Ovary (tissue), 9 donors: ENCODE results near the gene ABCB1. TPM values are rescaled to one million over a fixed set of nuclear protein-coding genes. Genes with fewer than 3 reads are reported as not detected.

Experiments used
- DNase-seq, 5 donors: peaks; one replicate each; pipeline ENCODE4 v3.0.0-alpha.2; 2019 to 2020
- H3K27ac ChIP-seq, 2 donors: fragments of 200-600 bp; one replicate each; pipeline versions ENCODE4 v1.5.1 to v1.8.0; 2019 to 2022
- H3K27me3 ChIP-seq: fragments of 200-600 bp; one replicate; pipeline ENCODE4 v1.8.0; 2022
- H3K36me3 ChIP-seq: fragments of 200-600 bp; sonication (generic); one replicate; pipeline ENCODE4 v1.5.1; 2019
- H3K4me1 ChIP-seq: one replicate; pipeline ENCODE4 v1.8.1; 2013; ENCODE audit warnings: mild to moderate bottlenecking, moderate library complexity; ENCODE audit not compliant: insufficient read depth
- H3K4me3 ChIP-seq: fragments of 200-600 bp; sonication (generic); one replicate; pipeline ENCODE4 v1.5.1; 2017
- H3K9me3 ChIP-seq, 2 donors: fragments of 200-600 bp in 1 of 2; sonication (generic) in 1 of 2; one replicate each; pipeline versions ENCODE4 v1.5.1 to v1.8.1; 2013 to 2019; ENCODE audit warnings: mild to moderate bottlenecking in 1 of 2, moderate library complexity in 1 of 2
- EP300 ChIP-seq: sonication (generic); formaldehyde crosslinking; IDR thresholded peaks from one replicate; pipeline ENCODE4 v1.6.1; 2017; ENCODE audit warnings: antibody characterized with exemption
- POLR2A ChIP-seq: fragments of 450-650 bp; IDR thresholded peaks from one replicate; pipeline ENCODE4 v1.6.1; 2017; ENCODE audit warnings: antibody characterized with exemption, mild to moderate bottlenecking, moderate library complexity
- WGBS, 3 donors: extraction: QIAGEN DNeasy Blood & Tissue Kit in 1 of 3; methylation state at CpG; one replicate each; pipeline versions ENCODE4 v1.1.5 to v1.1.7; 2013 to 2017; 5-methylcytosine and 5-hydroxymethylcytosine counted together
- intact Hi-C, 4 donors: fragments of 100-400 bp; cut with DNase I; formaldehyde crosslinking; loops; one replicate each; pipeline versions ENCODE4 v1.11.0 to v1.15.1; 2022 to 2023
- polyA plus RNA-seq, 2 donors: library from polyadenylated mRNA; stranded (reverse); fragments of 200-250 nt in 1 of 2; fragments of 350-450 nt in 1 of 2; fragmentation: Illumina TruSeq in 1 of 2; extraction: RNeasy Lipid Tissue Mini Kit (QIAGEN cat#74804) in 1 of 2; gene quantifications; one replicate each; pipeline ENCODE4 v1.2.3, GENCODE V29; 2013 to 2014
- total RNA-seq, 7 donors: library from RNA; depleted of rRNA in 2 of 7; stranded (reverse); fragments of >200 nt in 2 of 7; fragmentation: NEBNext Ultra II Directional in 3 of 7; extraction: Animal tissue kit (Norgen Biotek cat#: 25700) in 3 of 7; gene quantifications; one replicate each; pipeline versions ENCODE4 v1.1.0 to v1.2.4, GENCODE V29; 2016 to 2023
- TF ChIP-seq, protein P1 (sequence below), 3 donors: fragments of 450-650 bp in 2 of 3; fragments of 200-600 bp in 1 of 3; IDR thresholded peaks; one replicate each; pipeline versions ENCODE4 v1.5.1 to v1.8.0; 2016 to 2022; ENCODE audit warnings: antibody characterized with exemption in 3 of 3, mild to moderate bottlenecking in 1 of 3
- donor health status: DM: no; HTN: no; CAD: no; lungs with moderate emphysema.
- donor health status: DM: no; HTN: no; CAD: no.
- donor health status: Bipolar disorder and iron deficiency.
- donor health status: DM: yes; HTN: yes; CAD: no.
- donor health status: DM: no; HTN: no; CAD: no.
- donor health status: DM: yes; HTN: yes; CAD: no.

Gene ABCB1
- total and polyA plus RNA-seq, 9 donors, result 3.4 to 22.8 (median 8.1) TPM

GRCh38 chr7:87615197-87615596, 14.5 kb upstream of the ABCB1 start:
- WGBS, 3 donors, result 69 to 82% (median 77%) methylated on average over 1 of the region's 1 CpG
- H3K27me3 ChIP-seq, result no peaks in the 10 kb centered on the region
- H3K4me3 ChIP-seq, result no peak overlapping the region
- no peak overlapping the region for H3K27ac ChIP-seq
- no peaks in the 10 kb centered on the region for H3K36me3 ChIP-seq
- no peak for DNase-seq
- H3K9me3 ChIP-seq, result no peaks in the 10 kb centered on the region
- H3K4me1 ChIP-seq, result no peaks in the 10 kb centered on the region
- intact Hi-C loops, result no loop called here
- TF ChIP-seq POLR2A, result no peak
- TF ChIP-seq EP300, result no peak
- TF ChIP-seq, protein P1, sequence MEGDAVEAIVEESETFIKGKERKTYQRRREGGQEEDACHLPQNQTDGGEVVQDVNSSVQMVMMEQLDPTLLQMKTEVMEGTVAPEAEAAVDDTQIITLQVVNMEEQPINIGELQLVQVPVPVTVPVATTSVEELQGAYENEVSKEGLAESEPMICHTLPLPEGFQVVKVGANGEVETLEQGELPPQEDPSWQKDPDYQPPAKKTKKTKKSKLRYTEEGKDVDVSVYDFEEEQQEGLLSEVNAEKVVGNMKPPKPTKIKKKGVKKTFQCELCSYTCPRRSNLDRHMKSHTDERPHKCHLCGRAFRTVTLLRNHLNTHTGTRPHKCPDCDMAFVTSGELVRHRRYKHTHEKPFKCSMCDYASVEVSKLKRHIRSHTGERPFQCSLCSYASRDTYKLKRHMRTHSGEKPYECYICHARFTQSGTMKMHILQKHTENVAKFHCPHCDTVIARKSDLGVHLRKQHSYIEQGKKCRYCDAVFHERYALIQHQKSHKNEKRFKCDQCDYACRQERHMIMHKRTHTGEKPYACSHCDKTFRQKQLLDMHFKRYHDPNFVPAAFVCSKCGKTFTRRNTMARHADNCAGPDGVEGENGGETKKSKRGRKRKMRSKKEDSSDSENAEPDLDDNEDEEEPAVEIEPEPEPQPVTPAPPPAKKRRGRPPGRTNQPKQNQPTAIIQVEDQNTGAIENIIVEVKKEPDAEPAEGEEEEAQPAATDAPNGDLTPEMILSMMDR (IDR thresholded peaks at IDR 0.05), result no peak

DNA sequence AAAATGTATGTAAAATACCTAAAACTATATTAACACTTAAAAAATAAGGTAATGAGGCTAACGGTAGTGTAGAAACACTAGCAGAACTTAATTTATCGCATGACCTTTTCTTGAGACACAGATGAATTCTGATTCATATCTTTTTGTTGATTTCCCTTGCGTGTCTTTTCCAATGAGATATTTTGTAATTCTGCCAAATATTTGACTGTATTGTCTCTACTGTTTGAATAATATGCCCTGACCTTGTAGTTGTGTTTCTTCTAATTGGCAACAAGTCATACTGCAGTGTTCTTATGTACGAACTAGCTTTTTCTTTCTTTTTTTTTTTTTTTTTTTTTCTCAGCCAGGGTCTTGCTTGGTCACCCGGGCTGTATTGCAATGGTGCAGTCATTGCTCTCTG, 9.2 kb upstream of the ABCB1 start:
- Histone ChIP-seq H3K27ac (no peak overlapping the region), H3K27me3 (no peaks in the 10 kb centered on the region), H3K9me3 (no peaks in the 10 kb centered on the region), H3K4me1 (no peaks in the 10 kb centered on the region), H3K4me3 (no peak overlapping the region), H3K36me3 (no peaks in the 10 kb centered on the region)
- no peak for DNase-seq
- TF ChIP-seq POLR2A (no peak), EP300 (no peak)
- TF ChIP-seq, protein P1 (IDR thresholded peaks at IDR 0.05), result no peak
- 42 to 58% (median 46%) methylated on average over 5 of the region's 5 CpGs for WGBS, 3 donors
- intact Hi-C loops, result no loop called here

DNA sequence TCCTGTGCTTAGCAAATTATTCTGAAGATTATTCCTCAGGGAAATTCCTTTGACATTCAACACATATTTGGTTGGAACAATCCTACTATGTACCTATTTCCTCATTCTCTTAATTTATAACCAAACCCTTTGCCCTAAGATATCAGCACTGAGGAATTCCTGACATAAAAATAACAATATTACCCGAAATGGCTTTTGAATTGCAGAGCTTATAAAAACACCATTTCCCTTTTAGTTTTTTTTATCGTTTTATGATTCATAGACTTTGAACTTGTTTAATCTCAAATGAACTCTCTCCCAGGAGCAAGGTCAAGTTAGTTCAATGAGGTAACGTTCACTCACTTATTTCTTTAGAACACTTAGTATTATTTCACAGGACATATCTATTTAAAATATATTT, 7.7 kb upstream of the ABCB1 start:
- Histone ChIP-seq H3K9me3 (no peaks in the 10 kb centered on the region), H3K27ac (no peak overlapping the region), H3K4me1 (no peaks in the 10 kb centered on the region), H3K27me3 (no peaks in the 10 kb centered on the region), H3K36me3 (no peaks in the 10 kb centered on the region), H3K4me3 (no peak overlapping the region)
- TF ChIP-seq EP300 (no peak), POLR2A (no peak)
- TF ChIP-seq, protein P1 (IDR thresholded peaks at IDR 0.05), result no peak
- intact Hi-C loops, result no loop called here
- 5 to 8% (median 6%) methylated on average over 3 of the region's 3 CpGs for WGBS, 3 donors
- DNase-seq, result no peak

DNA sequence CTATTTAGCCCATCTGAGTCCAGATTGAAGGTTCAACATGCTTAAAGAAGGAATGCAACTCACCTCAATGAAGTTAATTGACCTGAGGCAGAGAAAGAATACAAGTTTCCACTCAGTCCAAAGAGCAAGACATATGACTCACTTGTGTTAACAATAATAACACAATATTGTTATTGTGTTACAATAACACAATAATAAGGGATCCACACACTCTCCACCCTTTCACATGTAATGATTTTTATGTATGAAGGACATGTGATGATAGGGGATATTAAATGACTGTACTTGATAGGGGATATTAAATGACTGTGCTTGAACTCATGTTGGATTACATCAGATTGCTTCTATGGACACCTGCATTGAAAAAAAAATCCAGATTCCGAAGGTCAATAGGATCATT, 3.6 kb upstream of the ABCB1 start:
- 88 to 91% (median 88%) methylated on average over 1 of the region's 1 CpG for WGBS, 3 donors

More for the DNA sequence above, 3.6 kb upstream of the ABCB1 start:
- Histone ChIP-seq H3K27ac (no peak overlapping the region), H3K4me3 (no peak overlapping the region), H3K9me3 (no peaks in the 10 kb centered on the region), H3K27me3 (no peaks in the 10 kb centered on the region), H3K36me3 (no peaks in the 10 kb centered on the region), H3K4me1 (no peaks in the 10 kb centered on the region)
- intact Hi-C loops, result no loop called here
- no peak for DNase-seq
- TF ChIP-seq EP300, result no peak
- TF ChIP-seq, protein P1 (IDR thresholded peaks at IDR 0.05), result no peak
- no peak for TF ChIP-seq POLR2A
